Peyer's patch (tissue), 4 donors: Measurements from ENCODE around the gene COMMD1.
"Not testable (repeated sequence)": the region's sequence is repeated elsewhere in the genome, so short reads cannot be mapped to it uniquely, and the experiment has no call there.

Source experiments
- CTCF ChIP-seq, 6 experiments: fragments of 450-650 bp in 4 of 6; fragments of 200-600 bp in 2 of 6; sonication (generic) in 1 of 6; IDR thresholded peaks; one replicate each; pipeline ENCODE4 v1.5.1; 2017 to 2019; ENCODE audit warnings: antibody characterized with exemption in 6 of 6, mild to moderate bottlenecking in 3 of 6, moderate library complexity in 1 of 6
- POLR2A ChIP-seq, 2 donors: fragments of 450-650 bp; IDR thresholded peaks; one replicate each; pipeline ENCODE4 v1.5.1; 2017; ENCODE audit warnings: antibody characterized with exemption in 2 of 2, mild to moderate bottlenecking in 2 of 2, moderate library complexity in 2 of 2

- not testable (repeated sequence) for TF ChIP-seq CTCF, POLR2A (IDR thresholded peaks at IDR 0.05)
These were observed 38.9 kb upstream of the COMMD1 start for GRCh38 chr2:61866482-61867089.
